Left ventricle myocardium inferior (tissue), 1 donor: ENCODE results near the gene PRB3. TPM values are rescaled to one million over a fixed set of nuclear protein-coding genes. Genes with fewer than 3 reads are reported as not detected.

Experiments
- DNase-seq: peaks from one replicate; pipeline ENCODE4 v3.0.0-alpha.2; 2020
- H3K27ac ChIP-seq: fragments of 200-600 bp; replicated peaks from 2 replicates; pipeline ENCODE4 v1.8.0; 2021
- H3K27me3 ChIP-seq: fragments of 200-600 bp; 2 replicates; pipeline ENCODE4 v1.8.0; 2021; ENCODE audit warnings: low read depth
- H3K36me3 ChIP-seq: fragments of 200-600 bp; 2 replicates; pipeline ENCODE4 v1.8.0; 2021
- H3K4me1 ChIP-seq: fragments of 200-600 bp; 2 replicates; pipeline ENCODE4 v1.8.0; 2021
- H3K4me3 ChIP-seq: fragments of 200-600 bp; 2 replicates; pipeline ENCODE4 v1.8.0; 2021; ENCODE audit warnings: mild to moderate bottlenecking, moderate library complexity
- H3K9me3 ChIP-seq: fragments of 200-600 bp; replicated peaks from 2 replicates; pipeline ENCODE4 v1.8.0; 2021
- intact Hi-C: fragments of 100-400 bp; cut with micrococcal nuclease; formaldehyde crosslinking; loops from one replicate; pipeline ENCODE4 v1.11.0; 2022
- total RNA-seq: library from RNA; stranded (reverse); fragmentation: NEBNext Ultra II Directional; extraction: Animal tissue kit (Norgen Biotek cat#: 25700); gene quantifications from one replicate; pipeline ENCODE4 v1.2.1, GENCODE V29; 2021
- TF ChIP-seq, protein P1 (sequence below): fragments of 200-600 bp; IDR thresholded peaks from 2 replicates; pipeline ENCODE4 v1.8.0; 2021; ENCODE audit warnings: antibody characterized with exemption, mild to moderate bottlenecking, borderline replicate concordance
- donor health status: DM: no; HTN: yes; CAD: no; lungs with severe emphysema.

Gene PRB3
- total RNA-seq, 1 donor from 2014 or later = not detected

GRCh38 chr12:11246489-11246888 is 23.0 kb downstream of the PRB3 start:
- Histone ChIP-seq H3K36me3 (no peaks in the 10 kb centered on the region), H3K4me3 (no peak overlapping the region), H3K27me3 (no peaks in the 10 kb centered on the region), H3K27ac (no peak overlapping the region), H3K4me1 (no peaks in the 10 kb centered on the region), H3K9me3 (peaks cover 10% of the 10 kb centered on the region)
- intact Hi-C loops = no loop called here
- TF ChIP-seq, protein P1, sequence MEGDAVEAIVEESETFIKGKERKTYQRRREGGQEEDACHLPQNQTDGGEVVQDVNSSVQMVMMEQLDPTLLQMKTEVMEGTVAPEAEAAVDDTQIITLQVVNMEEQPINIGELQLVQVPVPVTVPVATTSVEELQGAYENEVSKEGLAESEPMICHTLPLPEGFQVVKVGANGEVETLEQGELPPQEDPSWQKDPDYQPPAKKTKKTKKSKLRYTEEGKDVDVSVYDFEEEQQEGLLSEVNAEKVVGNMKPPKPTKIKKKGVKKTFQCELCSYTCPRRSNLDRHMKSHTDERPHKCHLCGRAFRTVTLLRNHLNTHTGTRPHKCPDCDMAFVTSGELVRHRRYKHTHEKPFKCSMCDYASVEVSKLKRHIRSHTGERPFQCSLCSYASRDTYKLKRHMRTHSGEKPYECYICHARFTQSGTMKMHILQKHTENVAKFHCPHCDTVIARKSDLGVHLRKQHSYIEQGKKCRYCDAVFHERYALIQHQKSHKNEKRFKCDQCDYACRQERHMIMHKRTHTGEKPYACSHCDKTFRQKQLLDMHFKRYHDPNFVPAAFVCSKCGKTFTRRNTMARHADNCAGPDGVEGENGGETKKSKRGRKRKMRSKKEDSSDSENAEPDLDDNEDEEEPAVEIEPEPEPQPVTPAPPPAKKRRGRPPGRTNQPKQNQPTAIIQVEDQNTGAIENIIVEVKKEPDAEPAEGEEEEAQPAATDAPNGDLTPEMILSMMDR = no peak
- no peak for DNase-seq

GRCh38 chr12:11242656-11243055 is 26.9 kb downstream of the PRB3 start:
- H3K27ac ChIP-seq = no peak overlapping the region
- H3K27me3 ChIP-seq = no peaks in the 10 kb centered on the region
- no peaks in the 10 kb centered on the region for H3K4me1 ChIP-seq
- no peak for DNase-seq
- H3K4me3 ChIP-seq = no peak overlapping the region
- H3K9me3 ChIP-seq = peaks cover 8% of the 10 kb centered on the region
- intact Hi-C loops = no loop called here
- H3K36me3 ChIP-seq = no peaks in the 10 kb centered on the region
- TF ChIP-seq, protein P1 = no peak

GRCh38 chr12:11240348-11240930 is 29.1 kb downstream of the PRB3 start:
- no peak overlapping the region for H3K27ac ChIP-seq

GRCh38 chr12:11238275-11238674 is 31.2 kb downstream of the PRB3 start:
- TF ChIP-seq, protein P1 = no peak
- H3K4me1 ChIP-seq = no peaks in the 10 kb centered on the region

More at GRCh38 chr12:11240348-11240930, 29.1 kb downstream of the PRB3 start:
- intact Hi-C loops = no loop called here
- H3K36me3 ChIP-seq = no peaks in the 10 kb centered on the region
- no peaks in the 10 kb centered on the region for H3K4me1 ChIP-seq
- H3K9me3 ChIP-seq = peaks cover 8% of the 10 kb centered on the region
- H3K27me3 ChIP-seq = no peaks in the 10 kb centered on the region
- no peak overlapping the region for H3K4me3 ChIP-seq
- TF ChIP-seq, protein P1 = no peak
- DNase-seq = no peak

DNA sequence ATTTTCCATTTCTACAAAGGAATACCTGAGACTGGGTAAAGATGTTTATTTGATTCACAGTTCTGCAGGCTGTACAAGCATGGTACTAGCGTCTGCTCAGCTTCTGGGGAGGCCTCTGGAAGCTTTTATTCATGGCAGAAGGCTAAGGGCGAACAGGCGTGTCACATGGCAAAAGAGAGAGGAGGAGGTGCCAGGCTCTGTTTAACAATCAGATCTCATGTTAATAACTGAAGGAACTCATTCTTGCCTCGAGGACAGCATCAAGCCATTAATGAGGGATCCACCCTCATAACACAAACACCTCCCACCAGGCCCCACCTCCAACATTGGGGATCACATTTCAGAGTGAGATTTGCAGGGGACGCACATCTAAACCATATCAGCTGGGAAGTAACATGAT is 36.0 kb downstream of the PRB3 start:
- Histone ChIP-seq H3K4me3 (no peak overlapping the region), H3K27me3 (no peaks in the 10 kb centered on the region), H3K4me1 (no peaks in the 10 kb centered on the region), H3K9me3 (peaks cover 4% of the 10 kb centered on the region), H3K36me3 (no peaks in the 10 kb centered on the region), H3K27ac (no peak overlapping the region)
- TF ChIP-seq, protein P1 = no peak
- intact Hi-C loops = no loop called here
- no peak for DNase-seq

More at GRCh38 chr12:11238275-11238674, 31.2 kb downstream of the PRB3 start:
- no peak overlapping the region for H3K4me3 ChIP-seq
- no peaks in the 10 kb centered on the region for H3K36me3 ChIP-seq
- no peak overlapping the region for H3K27ac ChIP-seq
- intact Hi-C loops = no loop called here
- peaks cover 8% of the 10 kb centered on the region for H3K9me3 ChIP-seq
- H3K27me3 ChIP-seq = no peaks in the 10 kb centered on the region
- DNase-seq = no peak
